NCI-H1930 (cell line): ENCODE measurements around the gene CDC16.
A peak's percentile ranks its signal among the peaks of the same experiment; 100 is the strongest.
"Not testable (repeated sequence)": the region's sequence is repeated elsewhere in the genome, so short reads cannot be mapped to it uniquely, and the experiment has no call there.

Experiments
- DNase-seq, 2 experiments: peaks; one replicate each; lab custom pipeline; 2025; lab: John Stamatoyannopoulos, UW

CDC16 gene

DNA sequence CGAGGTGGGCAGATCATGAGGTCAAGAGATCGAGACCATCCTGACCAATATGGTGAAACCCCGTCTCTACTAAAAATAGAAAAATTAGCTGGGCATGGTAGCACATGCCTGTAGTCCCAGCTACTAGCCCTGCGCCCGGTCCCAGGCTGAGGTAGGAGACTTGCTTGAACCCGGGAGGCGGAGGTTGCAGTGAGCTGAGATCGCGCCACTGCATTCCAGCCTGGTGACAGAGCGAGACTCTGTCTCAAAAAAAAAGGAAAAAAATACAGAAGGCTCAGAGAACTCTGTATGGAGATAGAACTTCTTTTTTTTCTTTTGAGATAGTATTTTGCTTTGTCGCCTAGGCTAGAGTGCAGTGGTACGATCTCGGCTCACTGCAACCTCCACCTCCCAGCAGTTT, 29.6 kb downstream of the CDC16 start:
- not testable (repeated sequence) for DNase-seq

DNA sequence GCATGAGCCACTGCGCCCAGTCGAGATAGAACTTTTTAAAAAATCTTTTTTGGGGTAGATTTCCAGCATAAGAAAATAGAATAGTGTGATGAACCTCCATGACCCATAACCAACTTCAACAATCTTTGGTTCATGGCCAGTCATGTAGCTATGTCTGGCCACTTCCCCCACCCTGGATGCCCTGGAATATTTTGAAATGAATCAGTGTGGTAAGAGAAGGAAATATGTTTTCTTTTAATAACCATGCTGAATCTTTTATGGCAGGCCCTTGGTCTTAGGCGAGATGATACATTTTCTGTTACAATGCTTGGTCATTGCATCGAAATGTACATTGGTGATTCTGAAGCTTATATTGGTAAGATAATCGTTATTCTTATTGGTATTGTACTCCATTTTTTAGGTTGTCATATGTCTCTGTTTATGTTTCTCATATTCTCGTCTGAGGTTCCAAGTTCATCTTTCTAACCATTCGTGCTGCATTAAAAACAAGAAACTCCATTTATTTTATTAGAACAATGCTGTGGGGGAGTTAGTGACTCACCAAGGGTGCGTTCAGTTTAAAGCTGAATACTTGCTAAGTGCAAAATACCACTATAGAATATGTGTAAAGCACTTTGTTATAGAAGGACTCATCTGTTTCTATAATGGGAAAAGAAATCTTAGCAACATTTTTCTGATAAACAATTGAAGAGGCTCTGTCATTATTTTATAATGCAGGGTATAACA, 30.4 kb downstream of the CDC16 start:
- DNase-seq, result no peak

DNA sequence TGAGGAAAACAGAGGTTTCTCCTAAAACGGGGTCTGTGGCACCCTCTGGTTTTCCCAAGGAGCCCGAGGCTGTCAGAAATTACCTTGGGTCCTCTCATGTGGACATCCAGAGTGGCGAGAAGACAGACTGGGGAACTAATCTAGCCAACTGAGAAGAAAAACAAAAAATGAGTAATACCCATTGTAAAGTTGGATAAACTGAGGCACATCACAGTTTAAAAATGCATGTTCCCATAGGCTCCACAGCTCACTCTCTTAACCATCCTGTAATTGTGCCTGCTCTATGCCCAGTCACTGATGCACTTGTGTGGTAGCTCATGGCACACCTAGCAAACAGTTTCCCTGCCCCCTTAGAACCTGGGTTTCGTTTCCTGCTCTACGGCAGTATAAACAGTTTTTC, 31.5 kb downstream of the CDC16 start:
- no peak for DNase-seq

DNA sequence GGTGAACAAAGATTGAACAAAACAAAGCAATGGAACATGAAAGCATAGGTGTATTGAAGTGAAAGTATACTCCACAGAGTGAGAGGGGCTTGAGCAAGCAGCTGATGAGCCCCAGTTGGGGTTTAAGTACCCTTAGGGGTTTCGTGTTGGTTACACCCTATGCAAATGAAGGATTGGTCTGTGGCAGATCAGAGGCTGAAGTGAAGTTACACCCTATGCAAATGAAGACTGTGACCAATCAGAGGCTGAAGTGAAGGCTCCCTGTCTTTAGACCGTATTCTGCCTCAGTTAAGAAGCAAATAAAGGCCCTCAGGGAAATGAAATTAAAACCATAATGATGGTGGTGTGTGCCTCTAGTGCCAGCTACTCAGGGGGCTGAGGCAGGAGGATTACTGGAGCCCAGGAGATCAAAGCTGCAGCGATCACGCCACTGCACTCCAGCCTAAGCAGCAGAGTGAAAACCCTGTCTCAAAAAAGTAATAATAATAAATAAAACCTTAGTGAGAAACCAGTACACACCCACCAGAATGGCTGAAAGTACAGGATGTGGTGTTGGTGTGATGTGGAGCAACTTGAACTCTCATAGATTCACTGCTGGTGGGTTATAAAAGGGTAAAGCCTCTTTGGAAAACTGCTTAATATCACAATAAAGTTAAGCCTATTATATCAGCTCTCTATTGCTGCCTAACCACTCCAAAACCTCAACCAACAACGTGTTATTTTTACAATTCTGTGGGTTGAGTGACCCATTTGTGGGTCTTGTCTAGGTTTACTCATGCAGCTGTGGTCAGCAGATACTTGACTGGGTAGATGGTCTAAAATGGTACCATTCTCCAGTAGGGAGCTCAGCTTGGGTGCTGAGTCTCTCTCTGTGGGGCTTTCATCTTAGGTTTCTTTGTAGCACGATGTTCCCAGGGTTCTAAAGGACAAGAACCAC, 33.9 kb downstream of the CDC16 start:
- DNase-seq, result no peak

DNA sequence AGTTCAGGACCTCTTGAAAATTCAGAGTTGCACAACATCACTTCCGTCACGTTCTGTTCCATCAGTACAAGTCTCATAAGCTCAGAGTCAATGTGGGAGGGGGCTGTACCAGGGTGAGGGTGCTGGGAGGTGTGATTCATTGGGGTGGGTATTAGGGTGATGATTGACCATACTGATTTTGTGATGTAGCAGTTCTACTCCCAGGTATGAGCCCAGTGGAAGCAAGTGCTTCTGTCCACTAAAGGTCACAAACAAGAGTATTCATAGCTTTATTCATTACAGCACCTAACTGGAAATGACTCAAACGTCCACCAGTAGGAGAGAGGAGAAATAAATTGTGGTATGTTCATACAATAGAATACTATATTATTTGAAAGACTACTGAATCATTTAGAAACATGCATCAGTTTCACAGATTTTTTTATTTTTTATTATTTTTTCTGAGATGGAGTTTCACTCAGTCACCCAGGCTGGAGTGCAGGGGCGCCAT, 34.6 kb downstream of the CDC16 start:
- DNase-seq, result no peak

DNA sequence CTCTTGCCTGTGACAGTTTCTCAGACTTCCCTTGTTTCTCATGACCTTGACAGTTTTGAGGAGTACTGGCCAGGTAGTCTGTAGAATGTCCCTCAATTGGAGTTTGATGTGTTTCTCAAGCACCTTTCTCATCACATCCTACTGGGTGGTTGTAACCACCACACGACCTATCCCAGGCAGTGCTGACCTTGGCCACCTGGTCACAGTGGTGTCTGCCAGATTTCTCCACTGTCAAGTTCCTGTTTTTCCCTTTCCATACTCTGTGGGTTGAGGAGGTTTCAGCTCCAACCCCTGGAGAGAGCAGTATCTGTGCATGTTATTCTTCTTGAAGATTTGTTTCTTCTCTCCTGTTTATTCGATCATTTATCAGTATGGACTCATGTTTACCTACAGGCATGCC, 38.3 kb downstream of the CDC16 start:
- no peak for DNase-seq

DNA sequence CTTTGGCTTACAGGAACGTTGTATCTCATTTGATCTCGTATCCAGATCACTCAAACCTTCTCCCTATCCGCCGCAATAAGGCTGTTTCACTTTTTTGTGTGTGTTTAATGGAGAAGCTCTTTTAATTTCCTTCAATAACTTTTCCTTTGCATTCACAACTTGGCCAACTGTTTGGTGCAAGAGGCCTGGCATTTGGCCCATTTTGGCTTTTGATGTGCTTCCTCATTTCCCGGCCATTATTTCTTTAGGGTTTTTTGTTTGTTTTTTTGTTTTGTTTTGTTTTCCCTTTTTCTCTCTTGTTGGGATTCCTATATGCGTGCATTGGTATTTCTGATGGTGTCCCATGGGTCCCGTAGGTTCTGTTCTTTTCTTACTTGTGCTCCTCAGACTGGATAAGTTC, 40.6 kb downstream of the CDC16 start:
- DNase-seq, result no peak

DNA sequence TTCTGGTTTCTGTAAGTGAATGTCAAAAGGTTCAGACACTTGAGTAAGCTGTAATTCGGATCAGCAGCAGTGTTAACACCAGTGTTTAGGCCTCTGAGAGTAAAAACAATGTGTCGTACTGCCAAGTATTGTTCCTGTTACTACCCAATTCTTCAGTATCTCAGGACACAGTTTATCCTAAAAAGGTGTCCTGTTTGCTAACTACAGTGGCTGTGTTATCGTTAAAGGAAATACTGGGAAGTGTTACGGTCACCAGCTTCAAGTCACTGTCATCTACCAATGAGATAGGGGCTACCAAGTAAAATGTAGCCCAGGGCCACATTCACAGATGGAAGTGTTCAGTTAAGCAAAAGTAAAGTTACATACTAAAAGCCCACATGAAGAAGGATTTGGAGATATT, 44.4 kb downstream of the CDC16 start:
- DNase-seq, result no peak

DNA sequence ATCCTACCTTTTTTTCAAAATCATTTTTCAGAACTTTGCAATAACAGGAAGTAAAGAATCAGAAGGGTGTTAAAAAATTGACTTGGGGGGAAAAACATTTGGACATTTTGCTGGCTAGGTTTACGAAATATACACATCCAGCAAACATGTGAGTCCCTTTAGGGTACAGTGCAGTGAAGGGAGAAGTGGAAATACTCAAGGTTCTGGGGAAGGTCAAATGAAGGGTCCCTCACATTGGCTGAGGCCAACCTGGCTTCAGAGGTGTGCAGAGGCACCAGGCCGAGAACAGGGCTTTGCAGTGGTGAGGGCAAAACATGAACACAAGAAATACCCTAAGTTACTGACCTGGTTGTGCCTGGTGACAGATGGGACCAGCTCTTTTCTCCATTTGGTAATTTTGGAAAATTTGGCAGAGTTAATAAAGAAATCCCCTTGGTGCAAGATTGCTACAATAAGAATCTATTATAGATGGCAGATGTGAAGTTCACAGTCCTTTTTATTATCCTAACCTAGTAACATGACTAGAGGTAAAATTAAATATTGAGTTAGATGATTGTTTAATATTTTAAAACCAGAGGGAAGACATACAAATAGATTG, 45.2 kb downstream of the CDC16 start:
- no peak for DNase-seq

DNA sequence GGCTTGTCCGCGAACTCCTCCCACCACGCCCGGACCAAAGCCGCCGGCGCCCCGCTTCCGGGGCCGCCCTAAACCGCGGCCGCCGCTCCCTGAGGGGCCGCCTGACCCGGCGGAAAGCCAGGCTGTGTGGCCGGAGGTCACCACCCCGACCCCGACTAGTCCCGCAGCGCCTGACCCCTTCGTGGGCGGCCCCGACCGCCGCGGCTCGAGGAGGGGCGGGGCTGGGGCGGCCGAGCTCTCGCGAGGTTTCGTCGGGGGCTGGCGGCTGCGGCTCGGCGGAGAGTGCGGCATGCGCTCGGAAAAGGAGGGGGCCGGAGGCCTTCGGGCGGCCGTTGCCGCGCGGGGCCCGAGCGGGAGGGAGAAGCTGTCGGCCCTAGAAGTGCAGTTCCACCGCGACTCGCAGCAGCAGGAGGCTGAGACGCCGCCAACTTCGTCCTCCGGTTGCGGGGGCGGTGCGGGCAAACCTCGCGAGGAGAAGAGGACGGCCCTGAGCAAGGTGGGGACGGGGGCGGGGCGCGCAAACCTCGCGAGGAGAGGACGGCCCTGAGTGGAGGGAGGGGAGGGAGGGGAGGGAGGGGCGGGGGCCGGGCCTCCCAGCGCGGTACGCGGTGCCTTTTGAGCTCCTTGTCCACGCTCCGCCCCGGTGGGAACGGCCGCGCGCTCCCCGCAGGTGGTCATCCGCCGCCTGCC, 46.8 kb downstream of the CDC16 start, which contains the start of gene UPF3A:
Gene UPF3A (plus strand): TSS at position 251 of the 690 bp plus-strand sequence. CDS start 39 bp downstream, at position 290.
- peak; percentile 84 to 91 for DNase-seq

DNA sequence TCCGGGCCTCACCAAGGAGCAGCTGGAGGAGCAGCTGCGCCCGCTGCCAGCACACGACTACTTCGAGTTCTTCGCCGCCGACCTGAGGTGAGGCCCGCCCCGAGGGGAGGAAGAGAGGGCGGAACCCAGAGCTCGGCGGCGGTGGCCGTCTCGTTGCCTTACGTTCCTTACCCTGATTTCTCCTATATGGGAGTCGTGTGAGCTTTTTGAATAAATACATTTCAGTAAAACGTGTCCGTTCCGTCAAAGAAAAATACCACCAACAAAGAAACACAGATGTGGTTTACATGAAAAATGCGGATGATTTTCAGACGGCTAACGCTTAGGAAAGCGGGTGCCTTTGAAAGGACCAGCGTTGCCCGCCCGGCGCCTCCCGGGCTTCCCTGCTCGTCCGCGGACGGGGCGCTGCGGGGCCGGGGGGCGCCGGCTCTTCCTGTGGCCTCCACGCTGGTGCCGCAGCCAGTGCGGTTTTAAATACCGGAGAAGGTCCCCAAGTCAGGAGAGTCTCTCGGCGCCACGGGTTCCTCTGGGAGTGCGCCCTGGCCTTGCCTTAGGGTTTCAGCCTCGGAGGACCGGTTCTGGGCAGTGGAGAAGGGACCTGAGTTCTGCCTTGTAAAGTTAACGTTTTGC, 47.5 kb downstream of the CDC16 start:
- peak; percentile 70 to 83 for DNase-seq

DNA sequence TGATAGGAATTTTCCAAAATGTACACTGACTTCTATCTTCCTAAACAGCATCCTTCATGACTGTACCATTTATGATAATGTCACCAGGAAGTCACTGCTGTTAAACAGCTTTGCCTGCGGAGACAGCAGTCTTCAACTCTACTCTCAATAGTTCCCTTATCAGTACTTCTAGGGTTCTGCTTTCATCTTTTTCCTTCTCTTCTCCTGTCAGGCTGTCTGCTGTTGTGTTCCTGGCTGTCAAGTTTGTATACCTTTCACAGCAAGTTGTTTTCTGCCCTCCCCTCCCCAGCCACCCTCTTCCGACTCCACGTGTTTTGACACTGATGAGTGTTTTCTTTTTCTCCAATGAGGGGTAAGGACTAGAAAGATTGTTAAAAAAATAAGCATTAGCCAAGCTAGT, 48.9 kb downstream of the CDC16 start:
- no peak for DNase-seq

DNA sequence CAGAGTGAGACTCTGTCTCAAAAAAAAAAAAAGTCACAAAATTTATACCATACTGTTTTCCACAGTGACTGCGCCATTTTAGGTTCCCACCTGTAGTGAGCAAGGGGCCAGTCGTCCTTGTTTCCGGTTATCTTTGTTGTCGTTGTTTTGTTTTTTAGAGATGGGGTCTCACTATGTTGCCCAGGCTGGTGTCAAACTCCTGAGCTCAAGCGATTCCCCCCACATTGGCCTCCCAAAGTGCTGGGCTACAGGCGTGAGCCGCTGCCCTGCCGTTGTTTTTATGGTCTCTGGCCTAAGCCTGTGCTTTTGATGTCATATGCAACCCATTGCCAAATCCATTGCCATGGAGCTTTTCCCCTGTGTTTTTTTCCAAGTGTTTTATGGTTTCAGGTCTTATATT, 50.0 kb downstream of the CDC16 start:
- no peak for DNase-seq

DNA sequence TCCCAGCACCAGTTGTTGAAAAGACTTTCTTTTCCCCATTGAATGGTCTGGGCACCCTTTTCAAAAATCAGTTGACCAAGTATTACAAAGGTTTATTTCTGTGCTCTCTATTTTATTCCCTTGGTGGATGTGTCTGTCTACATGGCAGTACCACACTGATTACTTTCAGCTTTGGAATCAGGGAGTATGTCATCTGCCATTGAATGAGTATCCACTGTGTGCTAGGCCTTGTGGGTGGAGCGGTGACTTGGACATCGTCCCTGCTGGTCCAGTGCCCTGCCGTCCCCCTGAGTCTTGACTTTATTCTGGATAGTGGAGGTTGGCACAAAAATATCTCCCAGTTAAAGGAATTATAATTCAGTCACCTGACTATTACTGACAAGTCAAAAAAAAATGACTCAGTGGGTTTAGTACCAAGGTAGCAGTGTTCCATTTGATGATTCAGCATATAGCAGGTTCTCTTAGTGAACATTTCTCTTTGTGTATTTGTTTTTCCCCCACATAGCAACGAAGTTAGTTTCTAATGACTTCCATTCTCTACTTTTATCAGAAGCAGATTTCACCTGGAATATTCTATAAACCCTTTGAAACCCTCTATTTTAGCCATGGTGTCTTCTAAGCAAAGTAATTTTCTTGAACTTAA, 50.6 kb downstream of the CDC16 start:
- DNase-seq, result no peak

DNA sequence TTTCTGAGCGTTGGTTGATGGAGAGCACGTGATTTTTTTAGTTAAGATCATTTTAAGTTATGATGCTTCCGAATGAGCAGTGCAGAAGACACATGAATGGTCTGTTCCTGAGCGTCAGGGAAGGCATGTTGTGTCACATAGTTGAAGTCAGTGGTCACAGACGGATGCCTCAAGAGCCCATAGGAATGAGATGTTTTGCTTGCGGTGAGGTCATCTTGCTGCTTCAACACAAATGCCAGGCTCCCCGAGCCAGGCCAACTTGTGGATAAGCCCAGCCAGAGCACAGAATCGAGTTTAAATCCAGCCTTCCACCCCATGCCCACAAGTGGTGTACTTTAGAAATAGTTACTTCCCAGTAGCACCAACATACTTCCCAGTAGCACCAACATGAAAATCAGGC, 52.1 kb downstream of the CDC16 start:
- DNase-seq, result no peak

DNA sequence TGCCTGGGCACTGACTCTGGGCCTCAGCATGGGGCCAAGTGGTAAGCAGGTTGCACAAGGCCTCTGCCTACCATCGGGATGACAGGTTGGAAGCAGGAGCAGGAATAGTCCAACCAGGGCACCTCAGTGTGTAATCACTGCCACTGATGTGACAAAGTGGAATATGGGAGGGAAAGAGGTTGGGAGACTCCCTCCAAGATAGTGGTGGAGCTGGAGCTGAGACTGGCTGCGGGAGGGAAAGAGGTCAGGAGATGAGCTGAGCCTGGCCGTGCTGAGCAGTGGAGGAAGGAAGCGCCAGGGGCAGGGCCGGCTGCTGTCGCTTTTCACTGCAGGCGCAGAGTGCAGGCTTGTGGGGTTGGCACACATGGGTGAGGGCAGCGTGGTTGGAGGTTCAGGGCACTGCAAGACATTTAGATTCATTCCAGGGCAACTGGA, 53.5 kb downstream of the CDC16 start:
- DNase-seq, result no peak

DNA sequence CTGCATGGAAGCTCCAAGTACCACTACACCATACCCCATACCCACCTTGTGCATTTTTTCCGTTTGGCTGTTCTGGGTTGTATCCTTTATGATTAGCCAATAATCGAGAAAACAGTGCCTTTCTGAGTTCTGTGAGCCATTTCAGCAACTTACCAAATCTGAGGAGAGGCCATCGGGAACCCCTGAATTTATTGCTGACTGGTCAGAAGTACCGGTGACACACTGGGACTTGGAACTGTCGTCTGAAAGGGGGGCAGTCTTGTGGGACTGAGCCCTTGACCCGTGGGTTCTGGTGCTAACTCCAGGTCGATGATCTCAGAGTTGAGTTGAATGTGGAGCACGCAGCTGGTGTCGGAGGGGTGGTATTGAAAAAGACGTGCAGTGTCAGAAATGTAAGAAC, 61.8 kb downstream of the CDC16 start:
- no peak for DNase-seq

DNA sequence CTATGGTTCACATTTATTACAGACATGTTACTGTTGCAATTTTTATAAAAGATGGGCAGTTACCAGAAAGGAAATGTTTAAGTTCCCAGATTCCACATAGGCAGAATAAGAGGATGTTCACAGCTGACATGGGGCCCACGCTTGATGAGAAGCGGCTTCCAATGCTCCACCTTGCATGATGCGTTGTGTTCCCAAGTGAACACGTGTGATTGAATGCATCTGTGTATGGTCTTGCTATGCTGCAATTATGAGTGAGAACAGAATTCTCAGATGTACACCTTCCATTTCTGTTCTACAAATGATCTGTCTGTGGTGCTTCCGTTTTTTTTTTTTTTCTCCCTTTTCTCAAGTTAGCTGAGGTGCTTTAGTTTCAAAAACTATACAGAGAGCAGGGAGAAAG, 62.2 kb downstream of the CDC16 start:
- DNase-seq, result no peak

DNA sequence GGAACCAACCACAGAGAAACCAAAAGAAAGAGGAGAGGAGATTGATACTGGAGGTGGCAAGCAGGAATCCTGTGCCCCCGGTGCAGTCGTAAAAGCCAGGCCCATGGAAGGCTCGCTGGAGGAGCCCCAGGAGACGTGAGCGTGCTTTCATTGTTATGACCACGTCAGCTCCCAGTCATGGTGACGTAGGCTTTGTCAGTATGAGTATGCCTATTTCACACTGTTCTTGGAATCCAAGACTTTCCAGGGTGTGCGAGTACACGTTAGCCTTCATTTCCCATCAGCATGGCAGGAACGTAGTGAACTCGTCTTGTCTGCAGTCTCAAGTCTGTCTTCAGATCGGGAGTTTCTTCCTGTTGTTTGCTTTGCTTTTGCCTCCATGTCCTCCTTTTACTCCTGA, 64.2 kb downstream of the CDC16 start:
- no peak for DNase-seq

DNA sequence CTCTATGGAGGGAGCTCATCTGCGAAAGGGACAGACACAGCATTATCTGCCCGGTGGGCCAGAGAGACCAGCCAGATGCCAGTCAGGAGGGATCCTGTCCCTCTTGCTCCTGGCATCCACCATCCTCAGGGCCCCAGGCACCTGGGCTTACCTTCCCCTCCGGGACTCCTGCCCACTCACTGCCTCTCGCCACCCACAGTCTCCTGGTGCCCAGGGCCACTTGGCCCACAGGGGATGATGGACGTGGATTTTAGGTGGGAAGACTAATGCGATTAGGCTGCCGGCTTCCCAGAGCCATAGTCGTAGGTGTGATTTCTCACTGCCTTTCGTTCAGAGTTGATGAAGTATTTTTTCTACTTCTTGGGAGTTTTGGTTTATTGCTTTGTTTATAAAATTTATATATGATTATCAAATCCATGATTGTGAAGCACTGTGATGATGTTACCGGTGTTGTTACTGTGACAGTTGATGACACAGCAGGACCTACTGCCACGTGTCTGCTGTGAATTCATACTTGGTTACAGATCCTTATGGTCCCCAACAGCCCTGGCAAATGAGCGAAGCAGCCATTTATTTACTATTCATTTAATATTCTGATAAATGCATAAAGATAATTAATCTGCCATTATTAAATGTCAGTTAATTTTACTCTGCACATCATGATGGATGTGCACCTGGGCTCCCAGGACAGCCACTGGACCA, 65.1 kb downstream of the CDC16 start:
- no peak for DNase-seq
